ENCODE measurements around the gene RARA. TPM values are rescaled to one million over a fixed set of nuclear protein-coding genes. Genes with fewer than 3 reads are reported as not detected.

RARA gene
- total RNA-seq, 4 donors from 2014 or later, result 18.5 to 41.8 (median 28.5) TPM

GRCh38 chr17:40356990-40357881, 48.3 kb downstream of the RARA start:
- TF ChIP-seq POLR2A (IDR thresholded peaks at IDR 0.05), result no peak
- TF ChIP-seq POLR2AphosphoS5 (IDR thresholded peaks at IDR 0.05), result no peak
- no peak for TF ChIP-seq EP300 (IDR thresholded peaks at IDR 0.05)
- TF ChIP-seq CTCF (IDR thresholded peaks at IDR 0.05), result no peak
- H3K9me3 ChIP-seq, result no peaks in the 10 kb centered on the region
- H3K36me3 ChIP-seq, result peaks cover 0 to 48% of the 10 kb centered on the region in 2 donors
- WGBS, 2 donors (ENCODE audit: low coverage in 1 of 2), result 74% methylated on average over 8 of the region's 19 CpGs; no CpG with 5 or more reads in 1 of the 2 donors
- no peak for ATAC-seq
- no peaks in the 10 kb centered on the region for H3K27me3 ChIP-seq
- no peak overlapping the region for H3K4me3 ChIP-seq
- peak overlapping the region in 3 of 4 donors; percentile 11 to 67 (median 55) for H3K27ac ChIP-seq
- peaks cover 0 to 64% (median 18%) of the 10 kb centered on the region in 3 donors for H3K4me1 ChIP-seq

- WGBS, 2 donors (ENCODE audit: low coverage in 1 of 2), result 8% methylated on average over 10 to 17 of the region's 17 CpGs
- no peak overlapping the region for H3K4me3 ChIP-seq
- H3K27ac ChIP-seq, result peak overlapping the region in 1 of 4 donors; percentile 67
- TF ChIP-seq POLR2AphosphoS5 (IDR thresholded peaks at IDR 0.05) (peak; percentile 12), CTCF (IDR thresholded peaks at IDR 0.05) (peak in 3 of 4 experiments; percentile 96 to 99 (median 98)), EP300 (IDR thresholded peaks at IDR 0.05) (no peak), POLR2A (IDR thresholded peaks at IDR 0.05) (no peak)
- peak; percentile 76 for ATAC-seq
- H3K4me1 ChIP-seq, result peaks cover 0 to 70% (median 18%) of the 10 kb centered on the region in 3 donors
- H3K9me3 ChIP-seq, result no peaks in the 10 kb centered on the region
- H3K36me3 ChIP-seq, result peaks cover 0 to 35% of the 10 kb centered on the region in 2 donors
- peaks cover 3% of the 10 kb centered on the region for H3K27me3 ChIP-seq
These were observed 49.5 kb downstream of the RARA start for GRCh38 chr17:40358323-40359038.

GRCh38 chr17:40360091-40360490, 51.1 kb downstream of the RARA start:
- H3K9me3 ChIP-seq, result no peaks in the 10 kb centered on the region
- no peak for TF ChIP-seq CTCF (IDR thresholded peaks at IDR 0.05)
- no peak for ATAC-seq
- WGBS, 2 donors (ENCODE audit: low coverage in 1 of 2), result 83% methylated on average over 7 of the region's 8 CpGs; no CpG with 5 or more reads in 1 of the 2 donors
- no peak overlapping the region for H3K4me3 ChIP-seq
- H3K27ac ChIP-seq, result no peak overlapping the region
- H3K4me1 ChIP-seq, result peaks cover 0 to 64% (median 17%) of the 10 kb centered on the region in 3 donors
- peaks cover 0 to 20% of the 10 kb centered on the region in 2 donors for H3K36me3 ChIP-seq
- H3K27me3 ChIP-seq, result peaks cover 16% of the 10 kb centered on the region

- 68 to 85% methylated on average over 9 to 26 of the region's 32 CpGs for WGBS, 2 donors (ENCODE audit: low coverage in 1 of 2)
- TF ChIP-seq POLR2A (IDR thresholded peaks at IDR 0.05) (no peak), EP300 (IDR thresholded peaks at IDR 0.05) (no peak), POLR2AphosphoS5 (IDR thresholded peaks at IDR 0.05) (no peak), CTCF (IDR thresholded peaks at IDR 0.05) (no peak)
- no peak overlapping the region for H3K27ac ChIP-seq
- H3K36me3 ChIP-seq, result peaks cover 0 to 8% of the 10 kb centered on the region in 2 donors
- H3K4me1 ChIP-seq, result peaks cover 0 to 52% (median 6%) of the 10 kb centered on the region in 3 donors
- H3K27me3 ChIP-seq, result peaks cover 16% of the 10 kb centered on the region
- no peak for ATAC-seq
- H3K4me3 ChIP-seq, result no peak overlapping the region
- no peaks in the 10 kb centered on the region for H3K9me3 ChIP-seq
These were observed 52.3 kb downstream of the RARA start for GRCh38 chr17:40361063-40361924.

All from gastroesophageal sphincter (tissue), 4 donors.